Measurements from ENCODE around the gene RAD23B. TPM values are rescaled to one million over a fixed set of nuclear protein-coding genes. Genes with fewer than 3 reads are reported as not detected.

RAD23B gene
- total and polyA plus RNA-seq, 2 of the 13 experiments (the other 11 are each of a cell fraction or from before 2014, with no cell fraction given) = 133 to 156 TPM

DNA sequence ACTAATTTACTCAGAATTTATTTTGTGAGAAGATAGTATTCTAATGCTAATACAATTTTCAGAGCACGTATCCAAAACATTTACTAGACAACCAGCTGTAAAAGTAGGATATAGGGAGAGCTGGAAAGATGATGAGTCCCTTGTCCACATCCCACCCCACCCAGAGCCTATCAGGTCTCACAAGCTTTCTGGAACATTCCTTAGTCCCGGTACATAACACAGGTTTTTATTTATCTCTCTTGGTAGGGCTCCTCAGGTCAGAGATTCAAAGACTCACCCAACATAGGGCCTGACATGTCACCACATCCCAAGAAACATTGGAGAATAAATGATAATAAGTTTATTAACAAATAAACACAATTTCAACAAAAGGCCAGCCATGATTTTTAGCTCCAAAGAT is 13.8 kb upstream of the RAD23B start:
- ChIA-PET POLR2A (interaction anchor here (0.9 to 2.5 kb wide), 5 partner anchors 8 to 20 kb away, joined by 3 to 31 read pairs (median 10); partner anchors contain the start of gene RAD23B), CTCF (ENCODE audit: low intra/inter-chr PET ratio, low total read pairs) (no interaction called here)
- Histone ChIP-seq H3K4me1 (ENCODE audit: insufficient read depth, low read length) (peaks cover 37% of the 10 kb centered on the region), H3K4me3 (replicated peaks in 1 of 3; ENCODE audit: insufficient read depth in 1 of 3, low read depth in 2 of 3, low read length in 3 of 3) (peak overlapping the region in 1 of 3 experiments; percentile 46; a peak in 2 of 6 replicates), H3K9me3 (ENCODE audit: low read length) (no peaks in the 10 kb centered on the region), H4K20me1 (ENCODE audit: insufficient read depth, low read length) (no peaks in the 10 kb centered on the region), H3K79me2 (ENCODE audit: insufficient read depth, low read length) (no peaks in the 10 kb centered on the region), H3K4me2 (ENCODE audit: low read depth, low read length) (peak overlapping the region; percentile 63), H2AFZ (ENCODE audit: low read length) (no peak overlapping the region), H3K36me3 (replicated peaks in 1 of 2; ENCODE audit: control insufficient read depth in 1 of 2, insufficient read depth in 2 of 2, low read length in 2 of 2) (no peaks in the 10 kb centered on the region), H3K27me3 (ENCODE audit: control insufficient read depth in 1 of 2, insufficient read depth in 2 of 2, low read length in 2 of 2) (no peaks in the 10 kb centered on the region), H3K9ac (ENCODE audit: insufficient read depth, low read depth, low read length) (no peak overlapping the region), H3K27ac (ENCODE audit: extremely low read length, insufficient read depth, low read length) (peak overlapping the region; percentile 64)
- no TSS peak for BruUV-seq (replicated peaks)
- TF ChIP-seq ZSCAN21 (CRISPR knock-in tag; IDR thresholded peaks at IDR 0.05; ENCODE audit: borderline replicate concordance) (no peak), ZFY (CRISPR knock-in tag; IDR thresholded peaks at IDR 0.05) (no peak), CHD4 (IDR thresholded peaks at IDR 0.05; ENCODE audit: borderline replicate concordance, low read length) (peak; percentile 56; the same call in 1 of the 2 replicates), MAFK (conservative IDR thresholded peaks at IDR 0.05 in 1 of 2, IDR thresholded peaks at IDR 0.05 in 1 of 2; ENCODE audit: low read length in 2 of 2) (no peak)
- no peak for ATAC-seq
- 89% methylated on average over 2 of the region's 2 CpGs for WGBS (ENCODE audit: low lambda C conversion rate)
- no peak for DNase-seq (ENCODE audit: low spot score)
- in situ Hi-C loops (cut with HindIII; ENCODE audit: extremely low pct_ligation_motif_present, low pct_unique_long_range_greater_than_20kb) = no loop called here
- FAIRE-seq = no peak
- intact Hi-C loops (cut with micrococcal nuclease; ENCODE audit: unreplicated experiment) = no loop called here

DNA sequence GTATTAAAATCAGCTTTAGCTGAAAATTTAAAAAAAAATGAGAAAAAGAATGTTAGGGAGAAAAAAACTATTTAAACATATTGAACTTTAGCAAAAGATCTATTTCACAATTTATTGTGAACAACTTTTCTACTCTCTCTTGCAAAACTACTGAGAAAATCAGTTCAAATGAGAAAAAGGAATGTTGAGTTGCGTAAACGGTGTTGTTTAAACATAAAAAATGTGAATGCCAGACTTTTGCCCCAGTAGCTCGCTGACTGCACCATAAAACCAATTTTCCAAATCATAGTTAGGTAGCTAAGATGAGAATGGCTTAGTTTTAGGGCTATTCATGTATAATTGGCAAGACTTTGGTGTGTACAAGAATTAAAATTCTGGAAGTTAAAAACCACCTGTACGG is 13.4 kb upstream of the RAD23B start:
- H3K27ac ChIP-seq (ENCODE audit: extremely low read length, insufficient read depth, low read length) = peak overlapping the region; percentile 64
- H3K9me3 ChIP-seq (ENCODE audit: low read length) = no peaks in the 10 kb centered on the region
- WGBS (ENCODE audit: low lambda C conversion rate) = 4% methylated on average over 4 of the region's 4 CpGs
- intact Hi-C loops (cut with micrococcal nuclease; ENCODE audit: unreplicated experiment) (no loop called here), in situ Hi-C loops (cut with HindIII; ENCODE audit: extremely low pct_ligation_motif_present, low pct_unique_long_range_greater_than_20kb) (no loop called here)
- peak; percentile 69 for ATAC-seq
- no peaks in the 10 kb centered on the region for H4K20me1 ChIP-seq (ENCODE audit: insufficient read depth, low read length)
- H3K4me2 ChIP-seq (ENCODE audit: low read depth, low read length) = peak overlapping the region; percentile 63
- peak; percentile 87 for DNase-seq (ENCODE audit: low spot score)
- peak overlapping the region; percentile 3 to 46 (median 36); a peak in 3 of 6 replicates for H3K4me3 ChIP-seq (replicated peaks in 1 of 3; ENCODE audit: insufficient read depth in 1 of 3, low read depth in 2 of 3, low read length in 3 of 3)
- no peaks in the 10 kb centered on the region for H3K27me3 ChIP-seq (ENCODE audit: control insufficient read depth in 1 of 2, insufficient read depth in 2 of 2, low read length in 2 of 2)
- no peak overlapping the region for H2AFZ ChIP-seq (ENCODE audit: low read length)
- ChIA-PET CTCF (ENCODE audit: low intra/inter-chr PET ratio, low total read pairs) (no interaction called here), POLR2A (interaction anchor here (0.9 to 2.5 kb wide), 6 partner anchors 9 to 22 kb away, joined by 3 to 31 read pairs (median 10); partner anchors contain the start of gene RAD23B)
- H3K36me3 ChIP-seq (replicated peaks in 1 of 2; ENCODE audit: control insufficient read depth in 1 of 2, insufficient read depth in 2 of 2, low read length in 2 of 2) = no peaks in the 10 kb centered on the region
- H3K4me1 ChIP-seq (ENCODE audit: insufficient read depth, low read length) = peaks cover 41% of the 10 kb centered on the region
- peak overlapping the region; percentile 45 for H3K9ac ChIP-seq (ENCODE audit: insufficient read depth, low read depth, low read length)
- FAIRE-seq = peak; percentile 67
- no peaks in the 10 kb centered on the region for H3K79me2 ChIP-seq (ENCODE audit: insufficient read depth, low read length)
- BruUV-seq (replicated peaks) = no TSS peak
- TF ChIP-seq, protein P1, sequence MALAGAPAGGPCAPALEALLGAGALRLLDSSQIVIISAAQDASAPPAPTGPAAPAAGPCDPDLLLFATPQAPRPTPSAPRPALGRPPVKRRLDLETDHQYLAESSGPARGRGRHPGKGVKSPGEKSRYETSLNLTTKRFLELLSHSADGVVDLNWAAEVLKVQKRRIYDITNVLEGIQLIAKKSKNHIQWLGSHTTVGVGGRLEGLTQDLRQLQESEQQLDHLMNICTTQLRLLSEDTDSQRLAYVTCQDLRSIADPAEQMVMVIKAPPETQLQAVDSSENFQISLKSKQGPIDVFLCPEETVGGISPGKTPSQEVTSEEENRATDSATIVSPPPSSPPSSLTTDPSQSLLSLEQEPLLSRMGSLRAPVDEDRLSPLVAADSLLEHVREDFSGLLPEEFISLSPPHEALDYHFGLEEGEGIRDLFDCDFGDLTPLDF (CRISPR knock-in tag; IDR thresholded peaks at IDR 0.05) = no peak
- TF ChIP-seq ZNF136 (CRISPR knock-in tag; IDR thresholded peaks at IDR 0.05; ENCODE audit: low read depth) (no peak), ZSCAN30 (CRISPR knock-in tag; IDR thresholded peaks at IDR 0.05) (no peak), ZNF331 (CRISPR knock-in tag; IDR thresholded peaks at IDR 0.05) (peak; percentile 37; the same call in 1 of the 2 replicates), MED13 (CRISPR knock-in tag; IDR thresholded peaks at IDR 0.05) (no peak), ZNF749 (CRISPR knock-in tag; IDR thresholded peaks at IDR 0.05; ENCODE audit: borderline replicate concordance) (no peak), ZNF225 (CRISPR knock-in tag; IDR thresholded peaks at IDR 0.05) (no peak), ZNF326 (CRISPR knock-in tag; IDR thresholded peaks at IDR 0.05; ENCODE audit: borderline replicate concordance) (no peak), BCLAF1 (IDR thresholded peaks at IDR 0.05) (no peak), ZBTB26 (CRISPR knock-in tag; IDR thresholded peaks at IDR 0.05; ENCODE audit: borderline replicate concordance) (no peak)

Data from HepG2 (cell line).